ENCODE measurements around the gene TTLL3.

- TF ChIP-seq, protein P1, sequence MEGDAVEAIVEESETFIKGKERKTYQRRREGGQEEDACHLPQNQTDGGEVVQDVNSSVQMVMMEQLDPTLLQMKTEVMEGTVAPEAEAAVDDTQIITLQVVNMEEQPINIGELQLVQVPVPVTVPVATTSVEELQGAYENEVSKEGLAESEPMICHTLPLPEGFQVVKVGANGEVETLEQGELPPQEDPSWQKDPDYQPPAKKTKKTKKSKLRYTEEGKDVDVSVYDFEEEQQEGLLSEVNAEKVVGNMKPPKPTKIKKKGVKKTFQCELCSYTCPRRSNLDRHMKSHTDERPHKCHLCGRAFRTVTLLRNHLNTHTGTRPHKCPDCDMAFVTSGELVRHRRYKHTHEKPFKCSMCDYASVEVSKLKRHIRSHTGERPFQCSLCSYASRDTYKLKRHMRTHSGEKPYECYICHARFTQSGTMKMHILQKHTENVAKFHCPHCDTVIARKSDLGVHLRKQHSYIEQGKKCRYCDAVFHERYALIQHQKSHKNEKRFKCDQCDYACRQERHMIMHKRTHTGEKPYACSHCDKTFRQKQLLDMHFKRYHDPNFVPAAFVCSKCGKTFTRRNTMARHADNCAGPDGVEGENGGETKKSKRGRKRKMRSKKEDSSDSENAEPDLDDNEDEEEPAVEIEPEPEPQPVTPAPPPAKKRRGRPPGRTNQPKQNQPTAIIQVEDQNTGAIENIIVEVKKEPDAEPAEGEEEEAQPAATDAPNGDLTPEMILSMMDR (IDR thresholded peaks at IDR 0.05; ENCODE audit: insufficient read depth, low read depth, low read length), result no peak
- TF ChIP-seq EZH2 (IDR thresholded peaks at IDR 0.05; ENCODE audit: insufficient read depth, low read length), result no peak
Observed at GRCh38 chr3:9875448-9875847, 65.4 kb downstream of the TTLL3 start.

Data from astrocyte (in vitro differentiated cells and primary cell).